GM18517 (cell line): ENCODE measurements around the gene MXRA8.
"Not testable (repeated sequence)": the region's sequence is repeated elsewhere in the genome, so short reads cannot be mapped to it uniquely, and the experiment has no call there.

Source experiments
- ATAC-seq: cut with Tn5 transposase; IDR thresholded peaks from one replicate; pipeline ENCODE4 v1.9.1; 2021; ENCODE audit warnings: mild to moderate bottlenecking, moderate library complexity; ENCODE audit not compliant: unreplicated experiment

Gene MXRA8

GRCh38 chr1:1370094-1370493 lies 11.7 kb upstream of the MXRA8 start:
- not testable (repeated sequence) for ATAC-seq

- no peak for ATAC-seq
Observed at GRCh38 chr1:1367315-1367714, 9.0 kb upstream of the MXRA8 start.

GRCh38 chr1:1366699-1367066 lies 8.3 kb upstream of the MXRA8 start:
- ATAC-seq = no peak

GRCh38 chr1:1365875-1366698 lies 7.7 kb upstream of the MXRA8 start:
- no peak for ATAC-seq

GRCh38 chr1:1364266-1364665 lies 5.9 kb upstream of the MXRA8 start:
- ATAC-seq = no peak

- ATAC-seq = no peak
Observed at GRCh38 chr1:1361982-1362423, 3.6 kb upstream of the MXRA8 start.

- ATAC-seq = no peak
Observed at GRCh38 chr1:1361233-1361981, 3.1 kb upstream of the MXRA8 start.

- ATAC-seq = no peak
Observed at GRCh38 chr1:1360506-1361169, 2.3 kb upstream of the MXRA8 start.

- ATAC-seq = no peak
Observed at GRCh38 chr1:1359664-1360468, 1.5 kb upstream of the MXRA8 start.

- no peak for ATAC-seq
Observed at GRCh38 chr1:1359308-1359663, 931 bp upstream of the MXRA8 start.

- ATAC-seq = no peak
Observed at GRCh38 chr1:1357871-1358432, 403 bp downstream of the MXRA8 start.

GRCh38 chr1:1356796-1357401 lies 1.5 kb downstream of the MXRA8 start:
- no peak for ATAC-seq

GRCh38 chr1:1356166-1356795 lies 2.1 kb downstream of the MXRA8 start:
- no peak for ATAC-seq

GRCh38 chr1:1355416-1355815 lies 2.9 kb downstream of the MXRA8 start:
- ATAC-seq = no peak

GRCh38 chr1:1354271-1355247 lies 3.8 kb downstream of the MXRA8 start:
- ATAC-seq = no peak

GRCh38 chr1:1353389-1354151 lies 4.8 kb downstream of the MXRA8 start:
- no peak for ATAC-seq

- ATAC-seq = no peak
Observed at GRCh38 chr1:1352786-1353388, 5.5 kb downstream of the MXRA8 start.
